HepG2 (cell line): ENCODE results near the gene SLC66A3. TPM values are rescaled to one million over a fixed set of nuclear protein-coding genes. Genes with fewer than 3 reads are reported as not detected.

Experiments used
- CTCF ChIP-seq: sonication (generic); formaldehyde crosslinking; IDR thresholded peaks from 2 replicates; pipeline ENCODE4 v1.5.0; 2020; ENCODE audit warnings: mild to moderate bottlenecking, missing genetic modification reagents, moderate library complexity
- PPARG ChIP-seq: conservative IDR thresholded peaks from 2 replicates; pipeline ENCODE4 v1.6.1; 2016; ENCODE audit warnings: missing biosample characterization, missing genetic modification reagents
- RERE ChIP-seq: IDR thresholded peaks from 2 replicates; pipeline ENCODE4 v1.6.1; 2016; ENCODE audit warnings: low read depth, missing genetic modification reagents, missing compliant biosample characterization
- SIX4 ChIP-seq: sonication (generic); formaldehyde crosslinking; IDR thresholded peaks from 2 replicates; pipeline ENCODE4 v1.4.0; 2020; ENCODE audit warnings: missing genetic modification reagents
- TBX3 ChIP-seq: fragments of 450-650 bp; IDR thresholded peaks from 2 replicates; pipeline ENCODE4 v1.6.1; 2017; ENCODE audit warnings: antibody characterized with exemption, mild to moderate bottlenecking, inconsistent platforms, borderline replicate concordance
- TOPORS ChIP-seq: sonication (generic); formaldehyde crosslinking; IDR thresholded peaks from 2 replicates; pipeline ENCODE4 v1.8.0; 2023; ENCODE audit warnings: mild to moderate bottlenecking, missing genetic modification reagents
- ZBTB2 ChIP-seq: sonication (generic); formaldehyde crosslinking; IDR thresholded peaks from 2 replicates; pipeline ENCODE4 v1.8.0; 2022; ENCODE audit warnings: low read depth, missing genetic modification reagents
- ZFP37 ChIP-seq: sonication (generic); formaldehyde crosslinking; IDR thresholded peaks from 2 replicates; pipeline ENCODE4 v1.4.0; 2020; ENCODE audit warnings: missing genetic modification reagents, borderline replicate concordance
- ZFP41 ChIP-seq: sonication (generic); formaldehyde crosslinking; IDR thresholded peaks from 2 replicates; pipeline ENCODE4 v1.4.0; 2020; ENCODE audit warnings: mild to moderate bottlenecking, missing genetic modification reagents, borderline replicate concordance
- ZNF564 ChIP-seq: sonication (generic); formaldehyde crosslinking; IDR thresholded peaks from 2 replicates; pipeline ENCODE4 v1.8.1; 2023; ENCODE audit warnings: mild to moderate bottlenecking, missing genetic modification reagents
- ZNF614 ChIP-seq: IDR thresholded peaks from 2 replicates; pipeline ENCODE4 v1.6.1; 2018; ENCODE audit warnings: missing biosample characterization, missing genetic modification reagents, inconsistent platforms, borderline replicate concordance
- ZNF615 ChIP-seq: sonication (generic); formaldehyde crosslinking; IDR thresholded peaks from 2 replicates; pipeline ENCODE4 v1.5.0; 2020; ENCODE audit warnings: mild to moderate bottlenecking, missing genetic modification reagents, borderline replicate concordance
- ZNF747 ChIP-seq: sonication (generic); formaldehyde crosslinking; IDR thresholded peaks from 2 replicates; pipeline ENCODE4 v1.8.1; 2023; ENCODE audit warnings: missing genetic modification reagents, mild to moderate bottlenecking, borderline replicate concordance
- ZNF766 ChIP-seq: sonication (generic); formaldehyde crosslinking; IDR thresholded peaks from 2 replicates; pipeline ENCODE4 v1.5.0; 2020; ENCODE audit warnings: missing genetic modification reagents, borderline replicate concordance
- polyA plus RNA-seq, 8 experiments: library from polyadenylated mRNA; depleted of rRNA in 3 of 8; stranded (reverse) in 7 of 8; unstranded in 1 of 8; fragments of >200 nt; fragmentation: Illumina TruSeq in 4 of 8; extraction: Trizol in 4 of 8; gene quantifications; 2 replicates each; pipeline versions ENCODE4 v1.2.1 to v1.2.3, GENCODE V29; 2011 to 2016; ENCODE audit warnings: low read depth in 4 of 8, missing spikeins in 1 of 8, mixed read lengths in 1 of 8; ENCODE audit not compliant: insufficient read depth in 1 of 8
- total RNA-seq, 5 experiments: library from RNA; depleted of rRNA; stranded (reverse); fragments of >200 nt; fragmentation: Illumina TruSeq; extraction: Trizol; gene quantifications; 2 replicates each; pipeline ENCODE4 v1.2.3, GENCODE V29; 2016; ENCODE audit warnings: low read depth in 1 of 5

SLC66A3 gene
- total and polyA plus RNA-seq, 2 of the 13 experiments (the other 11 are each of a cell fraction or from before 2014, with no cell fraction given), result 2.2 to 3.7 TPM

- TF ChIP-seq RERE (CRISPR knock-in tag) (no peak), TOPORS (CRISPR knock-in tag) (no peak), SIX4 (CRISPR knock-in tag) (no peak), ZBTB2 (CRISPR knock-in tag) (peak; percentile 67; the same call in 1 of the 2 replicates), ZNF766 (CRISPR knock-in tag) (peak; percentile 74; the same call in 1 of the 2 replicates), ZNF747 (CRISPR knock-in tag) (peak; percentile 84; the same call in 1 of the 2 replicates), ZFP37 (CRISPR knock-in tag) (peak; percentile 63; the same call in 1 of the 2 replicates), TBX3 (no peak), PPARG (CRISPR knock-in tag) (0 out of 2 replicates have a peak, but pooled peaks have one; percentile 9), ZFP41 (CRISPR knock-in tag) (no peak), ZNF615 (CRISPR knock-in tag) (no peak), ZNF564 (no peak), ZNF614 (CRISPR knock-in tag) (no peak), CTCF (CRISPR knock-in tag) (peak; percentile 93)
These were observed 25.4 kb upstream of the SLC66A3 start (continued) for GRCh38 chr2:11129598-11130449.
